Central memory CD4-positive, alpha-beta T cell (primary cell): Measurements from ENCODE around the gene DOCK4.
A peak's percentile ranks its signal among the peaks of the same experiment; 100 is the strongest.

Experiments used
- DNase-seq: peaks from one replicate; pipeline ENCODE4 v3.0.0; 2022

DOCK4 gene

DNA sequence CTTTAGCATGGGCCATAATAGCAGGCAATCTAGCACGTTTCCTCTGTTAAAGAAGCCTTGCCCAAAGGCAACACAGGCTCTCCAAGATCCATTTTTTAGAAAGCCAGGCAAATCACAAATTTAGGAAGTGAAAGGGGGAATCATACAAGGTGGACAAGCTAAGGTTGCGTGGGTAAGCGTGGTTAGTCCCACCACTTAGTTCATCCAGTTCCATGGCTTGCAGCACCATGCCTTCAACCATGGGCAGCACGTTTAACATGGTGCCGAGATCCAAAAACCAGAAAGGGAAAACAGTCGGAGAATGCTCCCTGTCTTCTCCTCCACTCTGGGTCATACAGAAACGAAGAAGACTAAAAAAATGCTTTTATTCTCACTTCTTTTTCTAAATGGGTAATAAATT is 409.5 kb downstream of the DOCK4 start:
- no peak for DNase-seq

DNA sequence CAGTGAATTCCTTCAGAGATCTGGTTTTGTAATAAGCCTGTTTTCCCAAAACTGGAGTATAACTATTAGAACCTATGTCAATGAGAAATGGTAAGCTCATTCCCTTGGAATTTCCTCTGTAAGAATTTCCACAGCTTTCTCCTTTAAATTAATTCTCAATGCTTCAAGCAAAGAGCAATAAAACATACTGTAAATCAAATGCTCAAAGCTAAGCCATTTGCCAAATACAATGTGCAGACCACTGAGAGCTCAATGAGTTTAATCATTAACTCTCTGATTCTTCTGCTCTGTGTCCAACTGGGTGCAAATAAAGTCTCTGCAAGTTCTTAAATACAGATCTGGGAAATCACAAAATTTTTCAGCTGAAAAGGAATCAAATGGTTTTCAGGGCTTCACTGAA is 416.3 kb downstream of the DOCK4 start:
- no peak for DNase-seq

DNA sequence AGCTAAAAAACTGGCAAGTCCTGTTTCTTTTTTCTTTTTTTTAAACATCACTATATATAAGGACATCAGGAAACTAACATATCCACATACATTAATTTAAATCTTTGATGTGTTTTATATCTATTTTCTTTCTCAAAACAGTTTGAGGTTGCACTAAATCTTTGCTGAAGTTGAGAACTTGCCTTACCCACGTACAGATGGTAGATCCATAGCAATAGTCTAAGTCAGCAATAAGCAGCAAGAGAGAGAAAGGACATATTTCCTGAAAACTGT is 417.2 kb downstream of the DOCK4 start:
- no peak for DNase-seq

DNA sequence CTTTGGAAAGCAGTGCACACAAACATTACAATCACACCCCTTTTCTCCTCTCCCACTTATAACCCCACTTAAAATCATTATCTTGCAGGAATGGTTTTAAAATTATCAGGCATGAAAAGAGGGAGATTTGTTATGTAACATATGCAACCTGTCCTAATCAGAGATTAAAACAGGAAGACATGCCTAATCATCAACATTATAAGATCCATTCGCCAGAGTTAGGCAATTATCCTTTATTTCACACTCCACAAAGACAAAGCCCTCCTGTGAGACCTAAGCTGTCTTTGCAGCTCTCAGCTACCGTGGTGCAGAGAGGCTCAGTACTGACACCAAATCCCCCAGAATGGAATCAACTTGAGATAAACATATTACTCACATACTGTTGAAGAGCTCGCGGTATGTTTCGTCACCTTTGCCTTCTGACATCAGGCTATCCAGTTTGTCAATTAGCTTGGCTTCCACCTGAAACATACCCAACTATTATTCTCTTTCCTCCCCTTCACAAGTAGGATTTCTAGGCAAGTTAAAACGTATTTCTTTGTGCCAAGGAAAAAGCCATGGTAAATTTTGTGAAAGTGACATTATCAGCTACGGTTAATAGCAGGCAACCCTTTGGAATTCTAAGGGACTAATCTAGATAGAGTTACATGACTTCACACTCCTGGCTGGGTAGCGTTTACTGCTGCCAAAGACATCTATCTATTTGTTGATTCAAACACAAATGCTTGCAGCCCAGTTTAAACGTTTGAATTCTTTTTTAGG is 417.7 kb downstream of the DOCK4 start:
- DNase-seq: no peak

DNA sequence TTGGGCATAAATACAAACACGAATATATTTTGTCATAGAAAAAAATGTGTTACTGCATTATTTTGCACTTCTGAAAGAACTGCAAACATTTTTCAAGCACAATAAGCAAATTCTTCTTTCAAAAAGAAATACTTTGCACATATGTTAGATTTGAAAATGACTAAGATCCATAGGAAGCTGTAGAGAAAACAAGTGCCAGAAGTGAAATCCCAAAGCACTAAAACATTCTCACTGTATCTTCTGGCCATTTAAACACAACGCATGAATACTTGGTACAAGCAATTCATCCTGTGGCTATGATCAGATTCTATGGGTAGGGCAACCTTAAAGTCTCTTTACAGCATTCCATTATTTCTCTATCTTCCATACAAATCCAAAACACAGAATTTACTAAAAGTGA is 418.5 kb downstream of the DOCK4 start:
- no peak for DNase-seq

DNA sequence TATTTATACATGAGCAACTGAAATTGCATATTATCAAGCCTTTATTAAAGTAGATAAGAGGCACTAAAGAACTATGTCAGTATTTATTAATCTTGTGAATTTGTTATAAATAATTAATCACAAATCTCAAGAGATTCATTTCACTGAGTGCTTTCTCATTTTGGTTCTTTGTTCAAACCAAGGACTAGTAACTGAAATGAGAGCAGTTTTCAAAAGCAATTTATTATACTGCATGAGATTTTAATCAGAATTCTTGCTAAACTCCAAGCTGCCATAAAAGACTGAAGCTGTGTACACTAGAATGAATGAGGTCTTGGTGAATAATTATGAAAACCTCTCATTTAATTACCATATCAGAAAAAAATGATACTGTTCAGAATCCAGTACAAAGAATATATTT is 419.1 kb downstream of the DOCK4 start:
- DNase-seq: no peak

DNA sequence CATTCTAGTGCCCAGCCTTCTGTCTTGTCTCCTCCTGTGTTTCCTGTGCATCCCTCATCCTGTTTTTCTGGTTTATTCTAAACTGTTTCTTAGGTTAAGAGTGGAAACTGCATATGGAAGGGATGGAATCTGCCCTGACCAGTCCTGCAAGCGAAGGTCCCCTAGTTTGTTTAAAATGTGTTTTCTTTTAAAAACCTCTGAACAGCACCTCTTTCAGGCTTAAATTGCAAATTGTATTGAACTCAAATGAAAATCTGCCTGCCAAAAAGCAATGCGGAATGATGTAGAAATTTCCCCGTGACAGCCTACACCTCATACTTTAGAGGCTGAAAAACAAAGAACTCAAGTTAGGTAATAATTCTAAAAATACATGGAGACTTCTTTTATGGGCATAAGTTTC is 421.1 kb downstream of the DOCK4 start:
- no peak for DNase-seq

DNA sequence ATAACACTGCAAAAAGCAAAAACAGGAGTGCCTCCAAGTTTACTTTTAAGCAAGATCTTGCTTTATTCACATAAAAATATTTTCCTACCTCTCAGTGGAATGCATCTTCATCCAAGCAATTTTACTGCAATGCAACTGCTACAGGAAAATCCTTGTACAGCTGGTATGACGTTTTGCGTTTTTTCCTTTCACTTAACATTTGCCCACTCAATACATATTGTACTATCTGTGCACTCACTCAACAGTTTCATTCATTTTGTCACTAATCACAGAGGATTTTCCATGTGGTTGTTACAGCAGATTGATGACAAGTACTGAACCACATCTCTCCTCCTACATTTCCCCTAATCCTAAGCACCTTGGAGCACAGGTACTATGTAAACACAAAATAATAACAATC is 421.9 kb downstream of the DOCK4 start:
- no peak for DNase-seq

DNA sequence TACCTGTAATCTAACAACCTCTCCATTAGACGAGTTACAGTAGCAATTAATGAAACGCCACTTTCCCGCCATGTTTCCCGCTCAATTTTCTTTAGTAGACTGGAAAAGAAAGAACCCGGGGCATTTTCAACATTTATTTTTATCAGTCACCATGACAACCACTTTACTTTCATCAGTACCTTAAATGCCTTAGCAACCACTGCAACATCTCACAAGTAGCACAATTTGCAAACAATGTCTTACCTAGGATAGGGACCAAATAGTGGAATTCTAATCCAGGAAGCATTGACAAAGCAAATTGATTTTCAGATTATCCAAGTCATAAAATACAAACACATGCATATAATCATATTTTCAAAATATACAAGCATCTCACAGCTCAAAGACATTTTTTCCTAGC is 422.3 kb downstream of the DOCK4 start:
- DNase-seq: no peak

DNA sequence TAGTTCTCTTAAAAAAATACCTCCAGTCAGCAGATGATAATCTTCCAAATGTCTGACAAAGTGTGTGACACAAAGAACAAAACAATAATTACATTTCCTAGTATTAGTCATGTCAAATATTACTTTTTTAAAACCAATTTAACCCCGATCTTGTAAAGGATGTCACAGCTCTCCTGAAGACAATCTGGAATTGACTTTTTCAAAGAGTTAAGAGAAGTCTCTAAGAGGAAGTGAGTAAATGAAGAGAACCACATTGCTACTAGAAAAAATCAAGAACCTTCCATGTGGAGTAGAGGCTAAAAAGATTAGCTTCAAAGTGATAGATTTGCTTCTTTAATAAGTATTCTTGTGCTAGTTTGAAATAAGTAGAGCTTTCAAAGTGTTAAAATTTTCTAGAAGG is 425.7 kb downstream of the DOCK4 start:
- DNase-seq: no peak

DNA sequence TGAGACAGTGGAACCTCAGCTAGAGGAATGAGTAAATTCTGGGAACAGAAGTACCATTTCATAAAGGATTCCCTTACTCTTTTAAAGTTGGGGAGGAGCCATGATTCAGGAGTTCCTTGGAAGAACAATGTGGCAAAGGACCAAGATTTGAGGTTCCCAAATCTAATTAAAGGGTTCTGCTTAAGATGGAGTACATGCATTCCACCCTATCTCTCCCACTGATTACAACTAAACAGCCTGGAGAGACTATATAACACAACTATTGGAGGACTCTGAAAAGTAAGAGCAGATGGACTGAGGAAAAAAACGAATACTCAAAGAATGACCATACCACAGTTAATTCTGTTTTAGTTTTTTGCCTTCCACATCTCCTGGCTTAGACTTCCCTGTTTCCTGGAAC is 431.0 kb downstream of the DOCK4 start:
- DNase-seq: no peak

DNA sequence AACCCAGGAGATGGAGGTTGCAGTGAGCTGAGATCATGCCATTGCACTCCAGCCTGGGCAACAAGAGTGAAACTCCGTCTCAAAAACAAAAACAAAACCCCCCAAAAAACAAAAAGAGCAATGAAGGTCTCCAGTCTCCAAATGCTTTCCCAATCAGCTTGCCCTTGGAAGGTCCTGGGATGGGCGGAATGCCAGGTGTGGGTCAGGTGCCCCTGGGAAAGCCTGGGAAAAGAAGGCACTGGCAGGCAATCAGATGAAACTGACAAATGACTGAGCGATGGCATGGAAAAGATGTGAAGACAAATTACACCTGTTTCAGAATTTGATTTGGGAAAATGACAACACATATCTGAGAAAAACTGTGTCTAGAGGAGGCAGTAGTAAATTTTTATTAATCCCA is 433.5 kb downstream of the DOCK4 start:
- DNase-seq: no peak

DNA sequence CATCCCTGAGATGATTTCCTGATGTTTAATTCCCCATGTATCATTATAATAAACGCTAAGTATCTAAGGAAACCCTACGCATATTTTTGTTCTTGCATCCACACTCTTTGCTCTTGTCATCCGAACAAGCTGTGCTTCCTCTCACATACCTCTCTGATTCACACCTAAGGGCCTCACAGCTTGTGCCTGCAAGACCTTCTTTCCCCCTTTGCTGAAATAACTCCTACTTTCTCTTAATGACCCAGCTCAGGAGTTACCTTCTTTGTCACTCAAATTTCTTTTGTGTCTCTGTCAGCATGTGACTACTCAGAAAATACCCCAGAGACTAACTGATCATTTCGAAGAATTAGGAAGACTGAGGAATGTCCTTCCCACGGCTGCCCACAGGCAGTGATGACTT is 434.6 kb downstream of the DOCK4 start:
- no peak for DNase-seq

DNA sequence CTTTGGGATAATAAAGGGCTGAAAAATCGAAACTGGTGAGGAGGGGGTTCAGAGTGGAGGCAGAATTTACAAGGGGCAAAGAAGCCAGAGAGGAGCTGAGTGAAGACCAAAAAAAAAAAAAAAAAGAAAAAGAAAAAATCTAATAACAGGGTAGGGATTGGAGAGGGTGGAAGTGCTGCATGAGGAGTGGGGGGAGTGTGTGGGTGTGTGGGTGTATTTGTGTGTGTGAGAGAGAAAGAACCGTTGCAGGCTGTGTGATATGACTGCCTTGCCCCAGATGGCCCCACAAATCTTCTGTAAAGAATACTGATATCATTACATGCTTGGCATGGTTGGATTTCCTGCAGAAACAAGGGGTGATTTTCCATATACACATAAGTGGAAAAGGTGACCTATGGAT is 436.1 kb downstream of the DOCK4 start:
- no peak for DNase-seq

DNA sequence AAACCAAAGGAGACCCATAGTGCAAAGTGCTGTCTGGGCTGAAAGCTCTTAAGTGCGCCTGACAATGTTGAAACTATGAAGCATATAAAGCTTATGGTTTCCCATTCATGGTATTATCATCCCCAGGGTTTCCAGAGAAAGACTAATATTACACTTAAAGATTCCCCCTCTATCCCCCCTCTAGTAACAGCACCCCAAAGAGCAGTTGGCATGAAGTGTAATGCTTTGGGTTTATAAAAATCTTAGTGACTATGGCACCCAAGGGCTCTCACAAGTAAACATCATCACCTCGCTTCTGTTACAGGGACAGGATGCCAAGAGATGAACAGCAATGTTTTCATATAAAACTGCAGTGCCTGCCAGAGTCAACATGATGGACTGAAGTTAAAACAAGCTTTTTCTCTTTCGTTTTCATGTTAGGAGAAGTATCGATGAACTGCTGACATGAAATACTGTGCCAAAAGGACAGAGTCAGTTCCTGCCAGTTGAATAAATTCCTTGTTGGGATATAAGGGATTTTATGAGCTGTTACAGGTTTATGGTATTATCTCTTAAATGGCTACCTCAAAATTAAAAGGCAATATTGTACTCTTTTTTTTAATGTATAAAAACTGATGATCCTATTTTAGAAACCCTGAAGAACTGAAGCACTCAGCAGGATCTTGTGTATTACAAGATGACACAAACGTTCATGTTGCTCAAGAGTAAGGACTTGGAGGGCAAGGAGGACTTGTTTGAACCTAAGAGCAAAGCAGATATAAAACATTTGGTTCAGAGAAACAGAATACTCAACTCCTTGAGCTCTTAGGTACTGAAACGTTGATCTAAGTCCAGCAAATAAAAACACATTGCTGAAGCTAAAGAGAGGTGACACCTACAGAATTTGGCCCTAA is 440.2 kb downstream of the DOCK4 start:
- no peak for DNase-seq

DNA sequence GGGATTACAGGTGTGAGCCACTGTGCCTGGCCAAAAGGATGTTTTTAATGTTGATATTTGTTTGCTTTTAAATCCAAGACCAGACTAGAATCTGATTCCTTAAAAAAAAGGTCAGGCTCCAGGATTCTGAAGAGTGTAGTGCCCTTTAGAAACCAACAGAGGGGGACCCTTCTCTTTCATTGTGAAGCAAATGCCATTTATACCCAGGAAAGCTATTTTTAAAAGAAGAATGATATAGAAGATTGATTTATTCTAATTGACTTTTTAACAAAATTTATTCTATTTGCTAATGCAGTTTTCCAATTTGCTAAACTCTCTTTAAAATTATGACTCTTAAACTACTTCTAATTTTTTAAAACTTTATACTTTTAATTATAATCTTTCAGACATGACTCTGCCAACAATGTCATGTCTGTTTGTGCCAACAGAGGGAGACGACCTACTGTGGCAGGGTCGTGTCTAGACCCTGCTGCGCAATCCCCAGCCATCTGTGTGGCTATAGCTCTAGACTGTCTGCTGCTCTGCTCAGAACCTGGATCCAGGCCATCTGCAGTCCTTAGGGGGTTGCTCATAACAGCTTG is 442.9 kb downstream of the DOCK4 start:
- DNase-seq: no peak

DNA sequence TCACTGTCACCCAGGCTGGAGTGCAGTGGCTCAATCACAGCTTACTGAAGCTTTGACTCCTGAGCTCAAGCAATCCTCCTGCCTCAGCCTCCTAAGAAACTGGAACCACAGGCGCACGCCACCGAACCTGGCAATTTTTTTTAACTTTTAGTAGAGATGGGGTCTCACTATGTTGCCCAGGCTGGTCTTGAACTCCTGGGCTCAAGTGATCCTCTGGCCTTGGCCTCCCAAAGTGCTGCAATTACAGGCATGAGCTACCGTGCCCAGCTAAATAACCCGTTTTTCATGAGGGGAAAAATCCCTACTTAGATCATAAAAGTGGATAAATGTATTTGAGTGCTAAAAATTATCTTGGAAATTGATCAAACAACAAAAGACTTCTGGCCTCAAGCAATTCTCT is 443.4 kb downstream of the DOCK4 start:
- DNase-seq: no peak

DNA sequence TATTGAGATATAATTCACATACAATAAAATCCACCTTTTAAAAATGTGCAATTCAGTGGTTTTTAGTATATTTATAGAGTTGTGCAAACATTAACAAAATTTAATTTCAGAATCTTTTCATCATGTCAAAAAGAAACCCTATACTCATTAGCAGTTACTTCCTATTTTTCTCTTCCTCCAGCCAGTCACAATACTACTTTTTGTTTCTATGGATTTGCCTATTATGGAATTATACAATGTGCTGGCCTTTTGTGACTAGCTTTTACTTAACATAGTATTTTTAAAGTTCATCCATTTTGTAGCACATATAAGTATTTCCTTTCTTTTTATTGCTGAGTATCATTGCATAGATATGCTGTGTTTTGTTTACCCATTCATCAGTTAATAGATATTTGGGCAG is 444.0 kb downstream of the DOCK4 start:
- DNase-seq: no peak

DNA sequence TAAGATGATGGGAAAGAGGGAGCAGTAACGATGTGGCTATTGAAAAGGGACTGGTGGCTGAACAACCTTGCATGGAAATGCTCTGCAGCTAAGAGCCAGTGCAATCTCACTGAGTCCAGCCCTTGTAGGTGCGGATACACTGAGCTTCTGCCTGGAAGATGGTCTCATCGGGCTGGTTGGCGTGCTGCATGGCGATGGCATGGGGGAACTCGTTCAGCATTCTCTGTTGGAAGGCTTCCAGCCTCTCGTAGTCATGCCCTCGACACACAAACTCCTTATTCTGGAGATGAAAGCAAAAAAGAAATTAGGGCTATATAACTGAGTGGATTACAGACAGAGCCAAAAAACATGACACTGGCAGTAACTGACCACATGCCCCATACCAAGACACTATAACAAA is 446.2 kb downstream of the DOCK4 start:
- DNase-seq: no peak

DNA sequence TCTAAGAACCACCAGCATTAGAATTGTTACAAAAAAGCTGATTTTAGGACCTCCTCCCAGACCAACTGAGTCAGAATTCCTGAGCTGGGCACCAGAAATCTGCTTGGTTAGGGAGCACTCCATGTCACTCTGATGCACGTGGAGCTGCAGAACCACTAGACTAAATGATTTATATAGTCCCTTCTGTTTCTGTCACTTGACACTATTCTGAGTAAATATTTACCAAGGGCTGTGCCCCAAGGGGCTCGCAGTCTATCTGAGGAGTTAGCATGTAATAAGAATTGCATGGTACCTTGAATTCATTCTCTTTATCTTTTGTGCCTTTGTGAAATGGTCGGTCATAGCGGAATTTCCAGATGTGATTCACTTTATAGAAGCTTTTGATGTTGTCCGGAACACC is 447.9 kb downstream of the DOCK4 start:
- no peak for DNase-seq

DNA sequence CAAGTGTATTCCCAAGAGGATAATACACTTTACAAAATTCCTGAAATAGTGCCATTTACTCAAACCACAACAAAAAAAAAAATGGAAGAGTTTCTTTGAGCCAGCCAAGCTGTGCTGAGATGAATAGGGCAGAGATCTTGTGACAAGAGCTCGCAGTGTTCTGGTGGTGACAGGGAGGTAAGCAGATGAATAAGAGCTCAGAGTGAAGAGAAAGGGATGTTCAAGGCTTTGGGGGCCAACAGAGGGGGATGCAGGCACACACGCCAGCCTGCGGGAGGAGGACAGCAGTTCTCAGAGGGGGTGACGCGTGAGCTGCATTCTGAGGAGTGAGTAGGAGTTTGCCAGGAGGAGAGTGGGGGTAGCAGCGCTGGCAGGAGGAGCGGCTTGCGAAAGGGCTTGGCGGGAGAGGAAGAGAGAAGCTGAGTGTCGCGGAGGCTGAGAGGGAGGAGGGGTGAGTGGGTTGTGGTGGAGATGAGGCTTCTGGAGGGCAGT is 449.5 kb downstream of the DOCK4 start:
- DNase-seq: no peak

DNA sequence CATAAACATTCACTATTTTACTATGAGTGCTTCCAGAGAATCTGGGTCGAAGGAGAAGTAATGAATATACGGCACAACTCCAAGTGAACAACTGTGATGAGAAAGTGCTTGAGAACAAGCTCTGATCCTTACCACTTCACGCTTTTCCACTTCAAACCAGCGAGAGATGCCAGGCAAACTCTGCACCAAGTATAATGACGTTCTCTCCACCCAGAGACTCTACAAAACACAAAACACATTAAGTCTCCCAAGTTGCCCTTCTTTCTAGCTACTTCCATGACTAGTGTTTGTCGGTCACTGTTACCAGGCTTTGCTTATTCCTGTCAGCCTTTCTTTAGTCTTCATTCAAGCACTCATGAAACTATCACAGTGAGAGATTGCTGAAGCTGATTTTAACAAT is 450.8 kb downstream of the DOCK4 start:
- DNase-seq: no peak

DNA sequence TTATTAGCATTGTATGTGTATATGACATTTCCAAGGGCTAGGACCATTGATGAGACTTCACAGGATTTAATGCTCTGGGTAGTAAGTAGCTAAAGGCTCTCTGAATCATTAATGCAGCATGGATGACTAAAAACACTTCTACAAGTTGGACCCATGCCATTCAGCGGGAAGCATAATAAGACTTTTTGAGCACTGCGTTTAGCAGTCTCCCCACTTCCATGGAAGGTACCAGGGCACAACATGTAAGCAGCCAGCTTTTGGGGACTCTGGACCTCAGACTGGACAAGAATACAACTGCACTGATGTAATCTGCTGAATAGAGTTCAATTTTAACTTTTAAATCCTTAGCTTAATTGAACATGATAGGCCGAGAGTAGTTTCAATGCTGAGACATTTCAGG is 452.2 kb downstream of the DOCK4 start:
- DNase-seq: no peak

DNA sequence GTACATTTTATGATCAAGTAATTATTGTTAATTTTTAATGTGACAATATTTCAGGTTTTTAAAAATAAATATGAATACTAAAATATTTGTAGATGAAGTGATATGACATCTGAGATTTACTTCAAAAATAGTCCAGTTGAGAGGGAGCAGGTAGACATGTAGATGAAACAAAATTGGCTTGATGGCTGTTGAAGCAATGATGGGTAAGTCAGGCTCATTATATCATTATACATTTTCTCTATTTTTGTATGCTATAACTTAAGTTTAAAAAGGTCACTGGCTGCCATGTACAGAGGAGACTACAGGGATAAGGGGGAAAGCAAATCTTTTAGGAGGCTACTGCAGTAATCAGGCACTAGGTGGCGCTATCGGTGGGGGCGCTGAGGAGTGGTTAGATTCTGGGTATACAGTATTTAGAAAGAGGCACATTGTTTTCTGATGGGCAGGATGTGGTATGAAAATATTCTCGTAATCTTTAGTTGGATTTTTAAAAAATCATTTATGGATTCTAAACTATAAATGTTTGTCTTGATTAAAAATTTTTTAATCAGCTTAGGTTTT is 454.1 kb downstream of the DOCK4 start:
- DNase-seq: peak; percentile 38
